EH (cell line): ENCODE results near the gene PBX1.
A peak's percentile ranks its signal among the peaks of the same experiment; 100 is the strongest.

ENCODE experiments used
- DNase-seq: peaks from one replicate; pipeline ENCODE4 v3.0.0-alpha.2; 2015; ENCODE audit warnings: low read depth

PBX1 gene

GRCh38 chr1:164821648-164822047 is 262.7 kb downstream of the PBX1 start:
- DNase-seq: no peak

- DNase-seq: peak; percentile 80
These were observed 264.7 kb downstream of the PBX1 start for GRCh38 chr1:164823486-164824279.

- DNase-seq: no peak
These were observed 265.6 kb downstream of the PBX1 start for GRCh38 chr1:164824542-164824941.

- DNase-seq: no peak
These were observed 271.6 kb downstream of the PBX1 start for GRCh38 chr1:164830628-164831027.

- DNase-seq: peak; percentile 70
These were observed 275.7 kb downstream of the PBX1 start for GRCh38 chr1:164834641-164835040.

- DNase-seq: no peak
These were observed 277.6 kb downstream of the PBX1 start for GRCh38 chr1:164836614-164837018.

GRCh38 chr1:164838786-164839185 is 279.8 kb downstream of the PBX1 start:
- no peak for DNase-seq

GRCh38 chr1:164840936-164841335 is 282.0 kb downstream of the PBX1 start:
- DNase-seq: no peak

- no peak for DNase-seq
These were observed 282.9 kb downstream of the PBX1 start for GRCh38 chr1:164841702-164842465.

GRCh38 chr1:164842870-164843269 is 283.9 kb downstream of the PBX1 start:
- DNase-seq: no peak

GRCh38 chr1:164843743-164844500 is 284.9 kb downstream of the PBX1 start:
- no peak for DNase-seq

GRCh38 chr1:164846731-164847691 is 288.0 kb downstream of the PBX1 start:
- no peak for DNase-seq

- no peak for DNase-seq
These were observed 294.2 kb downstream of the PBX1 start for GRCh38 chr1:164853146-164853545.

- DNase-seq: no peak
These were observed 296.8 kb downstream of the PBX1 start for GRCh38 chr1:164855716-164856329.

GRCh38 chr1:164856381-164856780 is 297.4 kb downstream of the PBX1 start:
- DNase-seq: no peak

GRCh38 chr1:164857439-164857838 is 298.5 kb downstream of the PBX1 start:
- no peak for DNase-seq

GRCh38 chr1:164858096-164858632 is 299.2 kb downstream of the PBX1 start:
- DNase-seq: no peak

- DNase-seq: no peak
These were observed 302.6 kb downstream of the PBX1 start for GRCh38 chr1:164861632-164862031.

GRCh38 chr1:164863056-164863455 is 304.1 kb downstream of the PBX1 start:
- no peak for DNase-seq

GRCh38 chr1:164864161-164864560 is 305.2 kb downstream of the PBX1 start:
- DNase-seq: no peak

GRCh38 chr1:164865385-164865784 is 306.4 kb downstream of the PBX1 start:
- no peak for DNase-seq
